GM19455 (cell line): ENCODE results near the gene PIM2.

ENCODE experiments used
- ATAC-seq: cut with Tn5 transposase; IDR thresholded peaks from one replicate; pipeline ENCODE4 v1.9.1; 2021; ENCODE audit not compliant: unreplicated experiment

Gene PIM2

DNA sequence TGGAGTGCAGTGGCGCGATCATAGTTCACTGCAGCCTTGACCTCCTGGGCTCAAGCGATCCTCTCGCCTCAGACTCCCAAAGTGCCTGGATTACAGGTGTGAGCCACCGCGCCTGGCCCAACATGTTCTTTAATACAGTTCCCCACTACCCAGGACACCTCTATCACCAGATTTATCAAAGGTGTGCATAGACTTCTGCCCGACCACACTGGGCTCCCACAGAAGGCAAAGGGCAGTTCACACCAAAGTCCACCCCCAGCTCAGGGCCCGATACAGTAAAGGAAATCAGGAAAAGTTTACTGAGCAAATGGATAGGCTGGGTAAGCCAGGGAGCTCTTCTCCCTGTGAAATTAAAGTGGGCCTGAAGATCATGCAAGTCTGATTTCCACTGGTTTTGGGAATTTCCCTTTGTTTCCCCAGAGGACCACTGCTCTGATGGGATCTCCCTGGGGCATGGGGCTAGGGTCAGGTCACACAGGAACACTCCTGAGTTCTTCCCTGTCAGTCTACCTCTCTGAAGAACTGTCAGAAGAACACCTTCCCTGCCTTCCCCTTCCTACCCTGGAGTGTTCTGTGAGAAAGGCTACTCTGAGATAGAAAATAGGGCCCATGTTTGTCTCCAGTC lies 17.7 kb upstream of the PIM2 start:
- no peak for ATAC-seq

DNA sequence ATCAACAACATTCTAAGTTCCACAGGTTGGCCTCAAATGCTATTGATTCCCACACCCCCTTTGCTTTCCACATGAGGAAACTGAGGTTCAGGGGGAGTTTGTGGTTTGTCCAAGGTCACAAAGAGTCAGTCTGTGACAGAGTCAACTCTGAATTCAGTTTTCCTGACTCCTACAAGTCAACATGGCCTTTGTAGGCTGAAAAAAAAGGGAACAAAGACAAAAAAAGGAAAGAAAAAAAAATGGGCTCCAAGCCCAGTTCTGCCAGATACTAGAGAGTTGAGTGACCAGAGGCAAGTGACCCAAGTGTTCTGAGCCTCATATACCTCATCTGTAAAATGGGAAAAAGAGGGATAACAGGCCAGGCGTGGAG lies 16.5 kb upstream of the PIM2 start:
- no peak for ATAC-seq

DNA sequence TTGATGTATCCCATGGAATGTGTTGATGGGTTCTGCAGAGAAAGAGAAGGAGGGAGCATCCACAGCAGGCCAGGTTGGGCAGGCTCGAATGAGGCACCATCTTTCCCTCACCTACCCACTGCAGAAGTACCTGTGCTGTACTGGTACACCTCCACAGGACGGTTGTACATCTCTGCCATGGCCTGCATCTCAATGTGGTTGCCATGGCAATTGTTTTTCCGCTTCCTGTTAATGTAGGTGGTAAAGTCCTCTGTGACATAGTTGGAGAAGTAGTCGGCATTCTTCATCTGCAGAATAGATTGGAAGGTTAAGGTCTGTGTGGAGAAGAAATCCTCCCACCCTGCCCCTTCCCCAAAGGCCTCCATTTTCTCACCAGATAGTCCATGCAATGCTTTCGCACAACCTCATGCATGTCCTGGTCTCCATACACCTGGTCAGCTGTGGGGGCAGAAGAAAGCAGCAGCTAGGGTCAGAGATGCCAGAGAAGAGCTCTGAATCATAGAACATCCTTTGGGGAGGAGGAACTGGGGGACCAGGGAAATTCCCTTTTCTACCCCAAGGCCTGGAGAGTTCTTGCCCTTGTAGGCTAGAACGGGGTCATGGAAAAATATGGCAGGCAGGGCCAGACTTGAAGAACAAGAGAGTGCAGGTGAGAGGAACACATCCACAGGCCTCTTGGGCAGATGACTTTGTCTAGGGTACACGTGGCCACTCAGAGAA lies 15.9 kb upstream of the PIM2 start:
- ATAC-seq, result no peak

DNA sequence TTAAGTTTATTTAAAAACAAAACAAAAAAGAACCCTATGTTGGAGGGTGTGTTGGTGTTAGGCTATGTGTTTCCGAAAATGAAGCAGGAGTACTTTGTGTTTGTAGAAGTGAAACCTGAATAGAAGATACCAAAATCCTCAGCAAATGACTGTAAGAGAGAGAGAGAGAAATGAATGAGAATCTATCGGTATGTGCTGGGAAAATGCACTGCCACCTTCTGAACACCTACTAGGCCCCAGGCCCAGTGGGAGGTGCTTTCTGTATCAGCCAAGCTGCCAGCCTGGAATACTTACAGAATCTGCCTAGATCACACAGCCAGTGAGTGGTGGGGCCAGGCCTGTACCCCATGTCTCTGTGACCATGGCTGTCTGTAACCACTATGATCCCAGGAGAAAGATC lies 14.9 kb upstream of the PIM2 start:
- no peak for ATAC-seq

DNA sequence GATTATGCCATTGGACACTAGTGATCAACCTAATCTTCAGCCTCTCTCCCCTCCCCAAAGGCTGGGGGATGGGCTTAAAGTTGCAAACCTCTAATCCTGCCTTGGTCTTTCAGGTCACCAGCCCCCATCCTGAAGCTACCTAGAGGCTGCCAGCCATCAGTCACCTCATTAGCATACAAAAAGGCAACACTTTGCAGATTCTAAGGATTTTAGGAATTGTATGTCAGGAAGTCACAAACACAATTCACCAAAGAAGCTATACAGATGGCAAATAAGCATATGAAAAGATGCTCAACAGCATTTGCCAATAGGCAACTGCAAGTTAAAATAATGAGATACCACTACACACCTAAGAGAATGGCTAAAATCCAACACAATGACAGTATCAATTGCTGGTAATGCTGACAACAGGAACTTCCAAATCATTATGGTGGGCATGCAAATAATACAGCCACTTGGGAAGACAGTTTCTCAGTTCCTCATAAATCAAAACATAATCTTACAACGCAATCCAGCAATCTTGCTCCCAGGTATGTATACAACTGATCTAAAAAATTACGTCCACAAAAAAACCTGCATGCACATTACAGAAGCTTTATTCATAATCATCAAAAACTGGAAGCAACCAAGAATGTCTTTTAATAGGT lies 9.0 kb upstream of the PIM2 start:
- ATAC-seq, result no peak

DNA sequence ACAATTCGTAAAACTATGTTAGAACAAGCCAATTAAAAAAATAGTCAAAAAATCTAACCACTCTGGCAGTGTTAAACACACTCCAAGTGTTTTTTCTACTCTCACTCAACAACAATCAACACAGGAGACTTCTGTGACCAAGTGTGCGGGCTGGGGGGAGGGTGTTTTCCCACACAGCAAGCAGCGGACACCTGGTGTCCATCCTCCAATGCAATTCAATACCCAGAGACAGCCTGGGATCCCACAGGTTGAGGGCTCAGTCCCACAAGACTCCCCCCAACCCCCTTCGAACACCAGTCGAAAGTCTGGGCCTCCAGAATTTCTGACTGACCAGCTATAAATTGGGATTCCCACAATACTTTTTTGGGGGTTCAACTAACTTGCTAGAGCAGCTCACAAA lies 8.3 kb upstream of the PIM2 start:
- ATAC-seq, result no peak

DNA sequence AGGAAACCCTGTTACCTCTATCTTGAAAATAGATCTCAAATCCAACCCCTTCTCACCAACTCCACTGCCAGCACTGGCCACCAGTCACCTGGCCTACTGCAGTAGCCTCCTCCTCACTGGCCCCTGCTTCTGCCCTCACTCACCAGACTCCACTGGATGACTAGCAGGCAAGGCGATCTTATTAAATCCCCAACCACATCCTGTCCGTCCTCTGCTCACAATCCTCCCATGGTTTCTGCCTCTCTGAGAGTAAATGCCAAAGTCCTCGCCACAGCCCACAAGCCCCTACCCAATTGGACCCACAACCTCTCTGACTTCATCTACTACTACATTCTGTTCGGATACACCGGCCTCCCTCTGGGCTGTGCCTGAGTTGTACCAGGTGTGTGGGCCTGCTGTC lies 5.4 kb upstream of the PIM2 start:
- no peak for ATAC-seq

DNA sequence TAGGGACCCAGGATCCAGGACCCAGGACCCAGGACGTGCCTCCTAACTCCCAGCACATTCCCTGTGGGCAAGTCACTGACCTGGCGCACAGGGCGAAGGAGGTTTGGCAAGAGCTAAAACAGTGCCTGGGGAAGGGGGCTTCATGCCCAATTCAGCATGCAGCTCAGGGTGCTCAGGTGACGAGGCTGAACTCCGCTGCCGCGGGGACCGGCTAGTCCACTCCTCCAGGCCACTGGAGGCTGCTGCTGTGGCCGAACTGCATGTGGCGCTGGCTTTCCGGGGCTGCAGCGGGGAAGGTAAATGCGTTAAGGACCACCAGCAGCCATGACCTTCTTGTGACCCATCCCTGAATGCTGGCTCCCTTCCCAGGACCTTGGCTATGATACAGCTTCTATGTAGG lies 4.9 kb upstream of the PIM2 start:
- ATAC-seq, result no peak

DNA sequence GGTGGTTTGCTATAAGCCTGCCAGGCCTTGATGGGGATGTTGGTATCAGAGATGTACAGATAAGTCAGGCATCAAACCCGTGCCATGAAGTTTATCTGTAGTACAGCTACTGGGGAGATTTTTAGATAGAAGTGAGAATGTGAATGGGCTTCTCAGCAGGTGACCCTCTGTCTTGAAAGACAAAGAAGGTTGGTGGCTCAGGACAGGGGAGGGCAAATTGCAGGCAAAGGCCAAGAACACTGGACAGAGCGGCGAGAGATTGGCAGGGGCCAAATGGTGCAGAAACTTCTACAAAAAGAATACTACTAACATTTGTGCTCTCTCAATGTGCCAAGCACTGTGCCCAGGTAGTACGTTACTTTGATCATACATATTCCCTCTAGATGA lies 1.9 kb upstream of the PIM2 start:
- ATAC-seq, result no peak

DNA sequence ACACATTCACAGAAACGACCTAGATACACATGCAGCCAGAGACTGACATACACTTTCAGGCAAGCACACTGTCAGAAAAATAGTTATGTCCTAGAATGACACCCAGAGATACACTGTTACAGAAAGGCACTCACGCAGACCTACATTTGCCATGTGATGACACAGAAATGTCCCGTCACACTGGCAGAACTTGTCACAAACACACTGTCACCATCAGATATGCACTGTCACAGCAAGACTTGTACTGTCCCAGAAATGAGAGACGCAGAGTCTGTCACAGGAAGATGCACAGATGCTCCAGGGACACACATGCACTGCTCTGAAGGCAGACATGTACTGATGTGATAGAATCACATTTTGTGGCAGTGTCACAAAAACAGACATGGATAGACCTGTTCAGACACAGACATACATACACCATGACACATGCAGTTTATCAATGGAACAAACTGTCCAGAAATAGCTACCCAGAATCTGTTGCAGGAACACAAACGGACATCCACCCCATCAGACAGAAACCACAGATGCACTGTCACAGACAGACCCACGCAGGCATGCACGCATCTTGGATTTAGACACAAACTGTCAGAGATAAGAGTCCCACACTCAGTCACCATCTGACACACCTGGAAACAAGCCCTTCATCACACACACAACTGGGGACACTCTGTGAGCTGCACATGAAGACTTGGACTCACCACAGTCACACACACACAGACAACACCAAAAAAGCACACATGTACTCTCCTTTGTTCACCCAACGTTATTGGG lies 1.3 kb upstream of the PIM2 start:
- ATAC-seq, result no peak

DNA sequence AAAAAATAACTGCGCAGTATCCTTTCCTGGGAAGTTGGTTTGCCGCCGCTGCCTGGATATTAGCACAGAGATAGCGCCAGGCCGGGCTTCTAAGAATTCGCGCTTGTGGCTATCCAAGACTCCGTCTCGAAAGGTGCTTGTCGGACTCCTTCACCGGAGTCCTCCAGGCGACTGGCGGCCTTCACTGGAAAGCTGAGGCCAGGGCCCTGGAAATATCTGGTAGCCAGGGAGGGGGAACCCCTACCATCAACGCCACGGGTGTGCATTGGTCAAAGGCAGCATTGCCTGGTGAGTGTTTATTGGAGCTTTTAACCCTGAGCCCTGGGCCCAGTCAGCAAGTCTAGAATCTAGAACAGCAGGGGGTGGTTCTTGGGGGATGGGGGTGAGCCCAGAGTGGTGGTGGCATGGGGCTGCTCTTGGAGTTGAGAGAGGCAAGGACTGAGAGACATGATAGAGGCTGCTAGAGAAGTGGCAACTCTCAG lies 577 bp upstream of the PIM2 start:
- no peak for ATAC-seq

DNA sequence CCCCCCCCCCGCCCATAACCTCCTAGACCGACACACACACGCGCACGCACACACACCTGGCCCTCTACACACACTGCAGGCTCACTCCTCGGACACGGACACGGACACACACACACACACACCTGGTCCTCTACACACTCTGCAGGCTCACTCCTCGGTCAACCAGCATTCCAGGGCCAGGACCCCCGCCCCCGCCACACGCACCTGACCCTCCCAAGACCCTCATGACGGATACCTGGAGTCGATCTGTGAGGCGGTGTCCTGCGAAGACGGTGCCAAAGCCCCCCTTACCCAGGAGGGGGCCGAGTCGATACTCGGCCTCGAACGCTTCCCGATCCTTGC lies 552 bp downstream of the PIM2 start:
- no peak for ATAC-seq

DNA sequence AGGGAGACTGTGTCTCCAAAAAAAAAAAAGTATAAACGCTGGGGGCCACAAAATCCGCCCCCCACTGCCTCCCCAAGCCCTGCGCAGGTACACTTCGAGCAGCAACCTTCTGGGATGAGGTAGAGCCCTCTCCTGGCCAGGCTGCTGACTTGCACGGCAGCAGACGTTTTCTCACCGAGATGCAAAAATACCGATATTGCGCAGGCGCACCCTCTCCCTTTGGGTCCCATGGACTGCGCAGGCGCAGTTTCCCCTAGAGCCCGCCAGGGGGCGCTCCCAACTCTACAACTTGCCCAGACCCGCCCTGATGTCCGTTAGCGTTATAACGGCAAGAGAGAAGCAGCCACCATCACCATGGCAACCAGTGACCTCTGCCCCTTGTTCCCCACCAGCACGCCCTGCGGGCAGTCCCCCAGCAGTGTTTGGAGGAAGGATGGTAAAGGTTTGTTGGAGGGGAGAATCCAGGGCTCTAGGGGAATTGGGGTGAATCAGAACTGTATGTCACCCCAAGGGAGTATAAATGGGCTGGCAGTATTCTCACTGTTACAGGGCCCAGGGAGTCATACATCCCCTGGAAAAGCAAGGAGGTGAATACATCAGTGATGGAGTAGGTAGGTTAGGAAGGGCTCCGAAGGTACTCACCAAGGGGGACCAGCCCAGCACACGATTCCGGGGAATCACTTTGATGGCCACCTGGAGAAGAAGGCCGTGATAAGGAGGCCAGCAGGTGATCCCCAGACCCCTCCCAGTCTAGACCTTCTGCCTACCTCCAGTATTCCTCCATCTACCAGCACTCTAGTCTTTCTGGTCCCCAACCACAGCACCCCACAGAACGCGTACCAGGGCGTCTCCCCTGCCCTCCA lies 1.5 kb downstream of the PIM2 start:
- ATAC-seq, result peak; percentile 40

DNA sequence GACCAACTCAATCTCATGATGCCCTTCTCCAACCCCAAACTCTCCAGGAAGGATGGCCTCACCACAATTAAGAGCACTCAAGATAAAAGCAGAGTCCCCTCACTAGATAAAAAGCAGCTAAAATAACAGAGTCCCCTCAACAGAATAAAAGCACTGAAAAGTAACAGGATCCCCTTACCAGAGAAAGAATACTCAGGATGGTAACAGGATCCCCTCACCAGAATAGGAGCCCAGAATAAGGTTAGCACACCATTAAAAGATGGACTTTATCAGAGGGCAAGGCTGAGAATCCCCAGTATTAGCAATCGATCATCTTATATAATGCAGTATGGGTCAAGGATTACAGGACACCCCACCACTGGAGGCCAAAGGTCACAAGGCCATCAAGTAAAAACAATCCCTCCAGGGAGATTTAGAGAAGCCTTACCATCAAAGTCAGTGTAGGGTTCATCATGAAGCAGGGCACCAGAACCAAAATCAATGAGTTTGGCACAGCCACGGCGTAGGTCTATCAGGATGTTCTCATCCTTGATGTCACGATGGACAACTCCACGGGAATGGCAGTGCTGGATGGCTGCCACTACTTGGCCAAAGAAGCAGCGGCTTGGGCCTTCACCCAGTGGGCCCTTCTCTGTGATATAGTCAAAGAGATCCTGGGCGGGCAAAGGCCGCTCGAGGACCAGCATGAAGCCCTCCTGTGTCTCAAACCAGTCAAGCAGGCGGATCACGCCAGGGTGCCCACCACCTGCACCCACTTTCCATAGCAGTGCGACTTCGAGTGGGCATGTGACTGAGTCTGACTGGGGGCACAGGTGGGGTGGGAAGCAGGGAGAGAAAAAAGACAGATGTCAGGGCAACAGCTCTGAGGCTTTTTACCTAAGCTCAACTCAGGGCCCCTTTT lies 4.0 kb downstream of the PIM2 start:
- ATAC-seq, result no peak

DNA sequence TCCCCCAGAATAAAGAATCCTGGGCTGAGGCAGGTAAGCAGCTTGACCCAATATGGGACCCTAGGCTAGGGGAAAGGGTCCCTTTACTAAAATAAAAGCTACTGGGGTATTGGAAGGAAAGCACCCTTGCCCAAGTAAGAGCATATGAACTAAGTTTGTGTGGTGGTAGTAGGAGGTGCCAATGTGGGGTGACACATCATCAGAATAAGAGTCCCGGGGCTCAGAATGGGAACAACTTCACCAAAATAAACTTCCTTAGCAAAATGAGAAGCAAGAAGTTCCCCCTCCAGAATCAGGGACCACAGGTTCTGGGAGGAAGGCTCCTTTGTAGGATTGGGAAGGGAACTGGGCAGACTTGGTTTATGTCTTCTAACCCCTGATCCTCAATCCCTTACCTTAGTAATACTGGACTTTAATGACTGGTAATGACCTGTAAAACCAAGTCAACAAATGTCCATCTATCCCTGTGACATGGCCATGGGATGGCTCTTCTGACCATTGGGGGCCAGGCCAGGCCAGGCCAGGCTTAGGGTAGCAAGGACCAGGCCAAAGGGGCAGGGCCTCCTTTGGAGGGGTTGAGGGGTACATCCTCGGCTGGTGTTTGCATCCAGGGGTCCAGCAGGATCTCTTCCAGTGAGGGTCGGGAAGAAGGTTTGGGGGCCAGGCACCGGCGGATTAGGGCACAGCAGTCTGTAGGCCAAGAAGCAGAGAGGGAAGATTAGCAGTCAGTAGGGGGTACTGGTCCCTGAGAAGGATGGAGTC lies 5.0 kb downstream of the PIM2 start:
- ATAC-seq, result no peak

DNA sequence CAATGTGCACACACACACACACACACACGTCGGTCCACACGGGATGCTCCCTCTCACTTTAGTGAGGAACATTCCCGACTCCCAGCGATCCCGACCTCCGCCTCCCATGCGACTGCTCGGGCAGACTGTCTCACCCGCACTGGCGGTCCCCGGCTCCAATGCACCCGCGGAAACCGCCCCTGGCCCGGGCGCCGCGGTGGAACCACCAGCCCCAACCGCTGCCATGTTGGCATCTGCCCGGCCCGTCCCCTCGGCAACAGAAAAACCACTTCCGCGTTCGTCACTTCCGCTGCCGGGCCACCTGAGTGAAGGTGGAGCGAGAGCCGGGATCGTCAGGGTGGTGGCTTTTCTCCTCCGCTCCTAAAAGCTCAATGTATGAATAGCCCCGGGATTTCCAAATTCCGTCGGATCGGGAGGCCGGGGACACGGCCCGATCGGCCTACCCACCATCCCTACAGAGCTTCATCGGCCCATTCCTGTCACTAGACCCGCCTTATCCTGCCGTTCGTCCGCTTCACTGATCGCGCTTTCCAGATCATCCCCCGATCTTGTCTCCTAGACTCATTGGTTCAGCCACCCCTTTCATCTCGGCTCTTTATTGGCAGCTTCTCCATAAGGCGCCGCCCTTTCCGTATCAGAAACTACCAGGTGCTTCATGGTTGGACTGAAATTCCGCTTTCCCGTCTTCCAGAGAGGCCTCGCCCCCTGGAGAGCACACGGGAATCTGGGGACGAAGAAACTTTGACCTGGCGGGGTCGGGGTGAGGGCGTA lies 7.2 kb downstream of the PIM2 start, which contains the start of gene SLC35A2:
TSS of gene SLC35A2 (minus strand) at position 235 of the 771 bp plus-strand sequence. CDS start at position 225, 10 bp downstream.
- peak; percentile 66 for ATAC-seq

DNA sequence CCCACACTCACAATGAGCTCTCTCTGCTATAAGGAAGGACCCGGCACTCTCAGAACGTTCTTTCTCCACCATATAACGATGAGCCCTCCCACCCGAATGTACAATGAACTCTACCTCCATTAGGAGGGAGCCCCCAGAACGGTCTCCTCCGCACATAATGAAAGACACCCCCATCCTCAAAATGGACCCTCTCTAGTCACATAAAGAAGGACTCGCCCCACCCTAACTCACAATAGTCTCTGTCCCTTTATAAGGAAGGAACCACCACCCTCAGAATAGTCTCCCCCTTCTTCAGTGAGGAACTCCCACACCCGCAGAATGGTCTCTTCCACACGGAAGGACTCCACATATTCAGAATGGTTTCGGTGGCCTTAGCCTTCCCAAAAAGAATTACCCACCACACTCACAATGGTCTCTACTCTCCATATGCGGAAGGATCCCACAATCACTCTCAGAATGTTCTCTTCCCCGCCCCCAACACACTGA lies 7.9 kb downstream of the PIM2 start:
- ATAC-seq, result no peak

DNA sequence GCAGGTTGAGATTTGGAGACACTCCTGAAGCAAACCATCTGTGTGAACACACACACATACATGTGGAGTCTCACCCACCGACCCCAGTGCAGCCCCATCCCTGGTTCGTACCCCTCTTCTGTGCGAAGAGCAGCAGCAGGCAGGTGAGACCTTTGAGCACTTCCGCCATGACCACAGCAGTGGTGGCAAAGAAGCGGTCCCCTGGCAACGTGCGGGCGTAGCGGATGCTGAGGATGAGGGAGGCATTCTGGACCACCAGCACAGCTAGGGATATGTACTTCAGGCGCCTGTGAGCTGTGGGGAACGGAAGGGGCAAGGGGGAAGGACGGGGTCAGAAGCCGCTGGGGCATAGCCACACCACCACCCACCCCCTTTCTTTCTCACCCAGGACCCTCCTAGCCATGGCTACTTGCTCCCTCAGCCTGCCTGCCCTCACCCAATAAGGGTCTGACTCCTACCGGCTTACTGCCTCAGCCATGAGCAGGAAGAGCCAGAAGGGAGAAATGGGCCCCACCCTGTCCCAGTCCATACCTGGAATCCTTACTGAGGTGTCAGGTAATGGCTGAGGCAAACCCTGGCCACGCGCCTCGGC lies 9.0 kb downstream of the PIM2 start:
- ATAC-seq, result no peak
